Measurements from ENCODE around the gene DLEC1.

Gene DLEC1

DNA sequence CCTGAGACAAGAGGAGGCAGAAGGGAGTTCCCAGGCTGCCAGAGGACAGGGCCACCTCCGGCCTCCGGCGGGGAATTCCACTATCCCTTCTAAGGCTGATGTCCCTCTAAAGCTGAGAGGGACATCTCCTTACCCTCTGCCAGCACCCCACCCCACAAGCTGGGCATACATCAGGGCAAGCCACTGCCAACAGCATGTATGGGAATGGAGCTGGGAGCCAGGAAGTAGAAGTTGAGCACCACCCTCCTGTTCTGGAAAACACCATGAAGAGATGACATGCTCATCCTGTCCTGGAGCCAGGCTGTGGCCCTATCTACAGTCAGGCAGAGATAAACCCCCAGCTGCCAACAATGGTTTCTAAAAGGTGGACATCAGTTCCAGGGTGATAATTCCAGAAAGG lies 16.7 kb upstream of the DLEC1 start:
- no peak overlapping the region for H3K4me3 Mint-ChIP-seq
- no peak overlapping the region for H3K27ac Mint-ChIP-seq
- H3K36me3 Mint-ChIP-seq (ENCODE audit: low read depth): no peaks in the 10 kb centered on the region
- peaks cover 35% of the 10 kb centered on the region for H3K27me3 Mint-ChIP-seq (ENCODE audit: low read depth, poor library complexity)
- TF ChIP-seq, protein P1, sequence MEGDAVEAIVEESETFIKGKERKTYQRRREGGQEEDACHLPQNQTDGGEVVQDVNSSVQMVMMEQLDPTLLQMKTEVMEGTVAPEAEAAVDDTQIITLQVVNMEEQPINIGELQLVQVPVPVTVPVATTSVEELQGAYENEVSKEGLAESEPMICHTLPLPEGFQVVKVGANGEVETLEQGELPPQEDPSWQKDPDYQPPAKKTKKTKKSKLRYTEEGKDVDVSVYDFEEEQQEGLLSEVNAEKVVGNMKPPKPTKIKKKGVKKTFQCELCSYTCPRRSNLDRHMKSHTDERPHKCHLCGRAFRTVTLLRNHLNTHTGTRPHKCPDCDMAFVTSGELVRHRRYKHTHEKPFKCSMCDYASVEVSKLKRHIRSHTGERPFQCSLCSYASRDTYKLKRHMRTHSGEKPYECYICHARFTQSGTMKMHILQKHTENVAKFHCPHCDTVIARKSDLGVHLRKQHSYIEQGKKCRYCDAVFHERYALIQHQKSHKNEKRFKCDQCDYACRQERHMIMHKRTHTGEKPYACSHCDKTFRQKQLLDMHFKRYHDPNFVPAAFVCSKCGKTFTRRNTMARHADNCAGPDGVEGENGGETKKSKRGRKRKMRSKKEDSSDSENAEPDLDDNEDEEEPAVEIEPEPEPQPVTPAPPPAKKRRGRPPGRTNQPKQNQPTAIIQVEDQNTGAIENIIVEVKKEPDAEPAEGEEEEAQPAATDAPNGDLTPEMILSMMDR (IDR thresholded peaks at IDR 0.05): no peak
- H3K9me3 Mint-ChIP-seq: no peaks in the 10 kb centered on the region
- H3K4me1 Mint-ChIP-seq: peaks cover 37% of the 10 kb centered on the region
- DNase-seq: no peak

DNA sequence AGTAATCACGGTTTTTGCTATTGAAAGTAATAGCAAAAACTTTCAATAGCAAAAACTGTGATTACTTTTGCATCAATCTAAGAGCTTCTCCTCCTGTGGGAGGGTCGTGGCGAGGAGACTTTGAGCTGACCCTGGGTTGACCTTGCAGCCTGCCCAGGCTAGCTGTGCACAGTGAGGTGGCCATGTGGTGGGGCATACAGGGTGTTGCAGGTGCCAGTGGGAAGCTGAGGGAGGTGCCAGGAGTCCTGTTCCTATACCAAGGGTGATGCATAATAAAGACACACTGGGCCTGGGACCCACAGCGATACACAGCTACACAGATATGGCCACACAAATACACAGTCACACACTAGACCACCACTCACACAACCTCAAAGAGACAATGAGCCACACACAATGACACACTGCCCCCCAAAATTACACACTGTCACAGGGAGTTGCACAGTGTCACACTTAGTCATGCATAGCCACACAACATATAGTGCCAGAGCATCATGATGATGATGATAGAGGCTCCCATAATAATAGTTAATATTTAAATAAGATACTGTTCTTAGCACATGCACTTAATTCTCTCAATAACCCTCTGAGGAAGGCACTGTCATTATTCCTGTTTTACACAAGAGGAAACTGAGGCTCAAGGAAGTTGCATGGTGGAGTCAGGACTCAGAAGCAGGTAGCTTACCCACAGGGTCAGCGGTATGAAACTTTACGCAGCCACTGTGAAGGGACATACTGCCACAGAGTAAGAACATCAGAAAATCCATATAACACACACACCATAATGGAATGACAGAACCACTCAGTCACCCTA lies 15.9 kb upstream of the DLEC1 start:
- H3K27ac Mint-ChIP-seq: no peak overlapping the region
- peaks cover 30% of the 10 kb centered on the region for H3K4me1 Mint-ChIP-seq
- peaks cover 43% of the 10 kb centered on the region for H3K27me3 Mint-ChIP-seq (ENCODE audit: low read depth, poor library complexity)
- no peaks in the 10 kb centered on the region for H3K36me3 Mint-ChIP-seq (ENCODE audit: low read depth)
- no peak for DNase-seq
- H3K4me3 Mint-ChIP-seq: peak overlapping the region; percentile 85
- H3K9me3 Mint-ChIP-seq: no peaks in the 10 kb centered on the region
- TF ChIP-seq, protein P1 (IDR thresholded peaks at IDR 0.05): no peak

DNA sequence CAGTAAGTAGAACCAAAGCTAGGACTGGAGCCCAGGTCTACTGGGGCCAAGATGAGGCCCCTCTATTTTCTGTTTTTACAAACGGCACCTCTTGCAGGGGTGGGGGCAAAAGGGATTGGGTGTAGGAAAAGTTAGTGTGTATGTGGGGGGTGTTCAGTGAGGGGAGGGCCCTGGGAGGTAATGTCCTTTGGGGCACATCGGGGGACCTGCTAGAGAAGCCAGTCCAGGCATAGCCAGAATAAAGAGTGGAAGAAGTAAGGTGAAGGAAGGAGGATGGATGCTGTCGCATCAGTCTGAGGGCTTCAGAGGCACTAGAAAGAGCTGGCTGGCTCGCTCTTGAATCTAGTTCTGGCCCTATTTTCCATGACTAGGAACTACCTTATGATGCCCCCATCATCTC lies 12.2 kb upstream of the DLEC1 start:
- peaks cover 65% of the 10 kb centered on the region for H3K27me3 Mint-ChIP-seq (ENCODE audit: low read depth, poor library complexity)
- TF ChIP-seq, protein P1 (IDR thresholded peaks at IDR 0.05): no peak
- H3K4me1 Mint-ChIP-seq: peaks cover 31% of the 10 kb centered on the region
- H3K36me3 Mint-ChIP-seq (ENCODE audit: low read depth): no peaks in the 10 kb centered on the region
- no peak overlapping the region for H3K27ac Mint-ChIP-seq
- no peak for DNase-seq
- H3K4me3 Mint-ChIP-seq: no peak overlapping the region
- H3K9me3 Mint-ChIP-seq: no peaks in the 10 kb centered on the region

DNA sequence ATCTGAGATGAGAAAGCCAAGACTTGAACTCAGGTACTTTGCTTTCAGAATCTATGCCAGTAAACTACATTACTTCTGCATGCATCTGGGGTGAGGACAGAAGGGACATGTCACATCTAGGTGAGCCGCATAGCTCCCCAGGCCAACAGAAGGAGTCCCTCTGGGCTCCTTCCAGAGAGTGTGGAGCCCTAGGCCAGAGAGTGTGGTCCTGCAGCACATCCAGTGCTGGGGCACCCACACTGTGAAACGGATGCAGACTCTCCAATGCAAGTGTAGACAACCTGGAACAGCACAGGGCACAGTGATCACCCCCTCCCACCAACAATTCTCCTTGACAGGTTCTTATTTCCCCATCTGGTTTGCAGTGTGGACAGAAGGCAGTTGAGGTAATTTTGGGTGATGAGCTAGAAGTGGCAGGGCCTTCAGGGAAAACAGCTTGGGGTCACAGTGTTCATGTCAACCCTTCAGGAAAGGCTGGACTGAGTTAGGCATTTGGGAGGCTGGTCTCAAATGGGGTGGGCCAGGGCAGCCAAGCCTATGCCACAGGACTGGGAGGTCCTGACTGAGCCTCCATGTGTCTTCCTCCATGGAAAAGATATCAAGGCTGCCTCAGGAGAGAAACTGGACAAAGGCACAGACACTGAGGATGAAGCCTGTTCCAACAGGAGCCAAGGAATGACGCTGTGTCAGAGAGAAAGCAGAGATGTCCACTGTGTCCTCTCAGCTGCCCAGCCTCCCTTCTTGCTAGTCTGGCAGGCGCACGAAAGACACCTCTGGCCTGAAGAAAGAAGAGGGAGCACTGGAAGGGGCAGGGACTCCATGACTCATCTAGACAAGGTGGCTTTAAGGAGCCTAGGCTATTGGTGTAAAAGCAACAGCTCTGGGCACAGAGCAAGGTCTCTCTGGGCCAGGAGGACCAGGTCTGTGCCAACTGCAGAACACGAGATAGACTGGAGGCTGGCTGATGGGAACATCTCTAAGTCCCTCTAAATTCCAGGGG lies 11.2 kb upstream of the DLEC1 start:
- H3K27ac Mint-ChIP-seq: no peak overlapping the region
- H3K4me3 Mint-ChIP-seq: peak overlapping the region; percentile 85
- DNase-seq: no peak
- H3K9me3 Mint-ChIP-seq: no peaks in the 10 kb centered on the region
- H3K36me3 Mint-ChIP-seq (ENCODE audit: low read depth): no peaks in the 10 kb centered on the region
- H3K27me3 Mint-ChIP-seq (ENCODE audit: low read depth, poor library complexity): peaks cover 74% of the 10 kb centered on the region
- TF ChIP-seq, protein P1 (IDR thresholded peaks at IDR 0.05): no peak
- H3K4me1 Mint-ChIP-seq: peaks cover 31% of the 10 kb centered on the region

DNA sequence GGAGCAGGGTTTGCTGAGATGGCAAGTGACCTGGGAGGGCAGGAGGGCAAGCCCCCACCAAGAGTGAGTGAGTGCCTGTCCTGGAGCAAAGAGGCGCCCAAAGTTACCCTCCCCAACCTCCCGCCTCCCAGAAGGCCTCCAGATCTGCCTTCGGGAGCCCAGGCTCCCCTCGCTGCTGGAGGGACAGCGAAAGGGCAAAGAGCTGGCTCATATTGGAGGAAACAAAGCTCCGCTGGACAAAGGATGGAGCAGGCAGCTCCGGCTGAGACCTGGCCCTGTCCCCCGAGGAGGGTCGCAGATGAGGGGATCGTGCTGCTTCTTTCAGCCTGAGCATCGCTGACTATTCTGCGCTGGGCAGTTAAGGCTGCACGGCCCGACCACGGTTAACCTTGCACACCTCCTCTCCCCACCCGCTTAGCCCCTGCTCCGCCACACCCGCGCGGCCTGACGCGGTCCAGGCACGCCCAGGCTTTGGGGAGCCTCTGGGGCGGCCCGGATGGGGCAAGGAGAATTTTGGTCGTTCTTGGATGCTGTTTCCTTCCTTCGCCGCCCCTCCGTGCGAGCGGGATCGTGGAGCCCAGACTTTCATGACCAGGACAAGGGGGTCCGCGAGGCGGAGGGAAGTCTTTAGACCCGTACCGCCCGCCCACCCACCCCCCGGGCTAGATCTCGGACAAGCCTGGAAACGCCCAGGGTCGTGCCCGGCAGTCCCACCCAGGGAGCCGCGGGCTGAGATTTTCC lies 10.2 kb upstream of the DLEC1 start:
- H3K4me1 Mint-ChIP-seq: peaks cover 20% of the 10 kb centered on the region
- no peaks in the 10 kb centered on the region for H3K36me3 Mint-ChIP-seq (ENCODE audit: low read depth)
- no peaks in the 10 kb centered on the region for H3K9me3 Mint-ChIP-seq
- H3K27me3 Mint-ChIP-seq (ENCODE audit: low read depth, poor library complexity): peaks cover 79% of the 10 kb centered on the region
- H3K27ac Mint-ChIP-seq: no peak overlapping the region
- DNase-seq: peak; percentile 47
- peak overlapping the region; percentile 85 for H3K4me3 Mint-ChIP-seq
- TF ChIP-seq, protein P1 (IDR thresholded peaks at IDR 0.05): no peak

Measured in nephron progenitor cell (in vitro differentiated cells).